Measurements from ENCODE around the gene CELF2. TPM values are rescaled to one million over a fixed set of nuclear protein-coding genes. Genes with fewer than 3 reads are reported as not detected.
A peak's percentile ranks its signal among the peaks of the same experiment; 100 is the strongest.

Gene CELF2
- total RNA-seq, 4 donors from 2014 or later: 30.0 to 56.6 (median 43.3) TPM

GRCh38 chr10:11176746-11177145 is 159.1 kb downstream of the CELF2 start:
- ATAC-seq (no peak), DNase-seq (no peak)
- H3K36me3 ChIP-seq: no peaks in the 10 kb centered on the region
- H3K27ac ChIP-seq: no peak overlapping the region
- in situ Hi-C loops (cut with MboI; ENCODE audit: low sequenced_read_pairs in 4 of 4) (no loop called here), intact Hi-C loops (cut with DNase I; ENCODE audit: low total_unique reads) (no loop called here)
- H3K4me3 ChIP-seq: no peak overlapping the region
- H3K27me3 ChIP-seq: no peaks in the 10 kb centered on the region
- H3K4me1 ChIP-seq: peaks cover 24 to 36% of the 10 kb centered on the region in 2 donors
- no peaks in the 10 kb centered on the region for H3K9me3 ChIP-seq
- no peak for TF ChIP-seq CTCF (IDR thresholded peaks at IDR 0.05 in 4 of 5, conservative IDR thresholded peaks at IDR 0.05 in 1 of 5)
- no peak for TF ChIP-seq POLR2A (IDR thresholded peaks at IDR 0.05)

GRCh38 chr10:11177381-11177780 is 159.7 kb downstream of the CELF2 start:
- no peak for TF ChIP-seq POLR2A (IDR thresholded peaks at IDR 0.05)
- TF ChIP-seq CTCF (IDR thresholded peaks at IDR 0.05 in 4 of 5, conservative IDR thresholded peaks at IDR 0.05 in 1 of 5): no peak
- in situ Hi-C loops (cut with MboI; ENCODE audit: low sequenced_read_pairs in 4 of 4): no loop called here
- no peak overlapping the region for H3K4me3 ChIP-seq
- no peak overlapping the region for H3K27ac ChIP-seq
- H3K36me3 ChIP-seq: no peaks in the 10 kb centered on the region
- H3K9me3 ChIP-seq: no peaks in the 10 kb centered on the region
- DNase-seq (no peak), ATAC-seq (no peak)
- peaks cover 29 to 42% of the 10 kb centered on the region in 2 donors for H3K4me1 ChIP-seq
- intact Hi-C loops (cut with DNase I; ENCODE audit: low total_unique reads): no loop called here
- no peaks in the 10 kb centered on the region for H3K27me3 ChIP-seq

GRCh38 chr10:11177926-11178471 is 160.3 kb downstream of the CELF2 start:
- ATAC-seq: no peak
- intact Hi-C loops (cut with DNase I; ENCODE audit: low total_unique reads): no loop called here

GRCh38 chr10:11178606-11179515 is 161.2 kb downstream of the CELF2 start:
- Histone ChIP-seq H3K4me1 (peaks cover 34 to 53% of the 10 kb centered on the region in 2 donors), H3K9me3 (no peaks in the 10 kb centered on the region), H3K36me3 (no peaks in the 10 kb centered on the region), H3K27ac (peak overlapping the region in 1 of 4 donors; percentile 18), H3K27me3 (no peaks in the 10 kb centered on the region), H3K4me3 (no peak overlapping the region)
- intact Hi-C loops (cut with DNase I; ENCODE audit: low total_unique reads) (no loop called here), in situ Hi-C loops (cut with MboI; ENCODE audit: low sequenced_read_pairs in 4 of 4) (no loop called here)
- ATAC-seq (peak in 1 of 2 donors; percentile 4), DNase-seq (no peak)
- TF ChIP-seq CTCF (IDR thresholded peaks at IDR 0.05 in 4 of 5, conservative IDR thresholded peaks at IDR 0.05 in 1 of 5) (no peak), POLR2A (IDR thresholded peaks at IDR 0.05) (no peak)

More at GRCh38 chr10:11177926-11178471, 160.3 kb downstream of the CELF2 start:
- TF ChIP-seq POLR2A (IDR thresholded peaks at IDR 0.05): no peak
- no peak for TF ChIP-seq CTCF (IDR thresholded peaks at IDR 0.05 in 4 of 5, conservative IDR thresholded peaks at IDR 0.05 in 1 of 5)
- in situ Hi-C loops (cut with MboI; ENCODE audit: low sequenced_read_pairs in 4 of 4): no loop called here
- no peaks in the 10 kb centered on the region for H3K27me3 ChIP-seq
- H3K36me3 ChIP-seq: no peaks in the 10 kb centered on the region
- peaks cover 34 to 48% of the 10 kb centered on the region in 2 donors for H3K4me1 ChIP-seq
- no peaks in the 10 kb centered on the region for H3K9me3 ChIP-seq
- peak overlapping the region in 1 of 4 donors; percentile 29 for H3K27ac ChIP-seq
- H3K4me3 ChIP-seq: no peak overlapping the region
- no peak for DNase-seq
